Ishikawa (cell line): ENCODE results near the gene NOVA1.

Source experiments
- CEBPB ChIP-seq: IDR thresholded peaks from 2 replicates; pipeline ENCODE4 v1.6.1; 2012
- CREB1 ChIP-seq: IDR thresholded peaks from 2 replicates; pipeline ENCODE4 v1.6.1; 2012; ENCODE audit warnings: low read depth
- EGR1 ChIP-seq: IDR thresholded peaks from 2 replicates; pipeline ENCODE4 v1.6.1; 2012
- EP300 ChIP-seq: IDR thresholded peaks from 2 replicates; pipeline ENCODE4 v1.6.1; 2012; ENCODE audit warnings: borderline replicate concordance
- FOXM1 ChIP-seq: IDR thresholded peaks from 2 replicates; pipeline ENCODE4 v1.6.1; 2012; ENCODE audit warnings: low read depth, borderline replicate concordance
- MAX ChIP-seq: IDR thresholded peaks from 2 replicates; pipeline ENCODE4 v1.6.1; 2012
- NFIC ChIP-seq: IDR thresholded peaks from 2 replicates; pipeline ENCODE4 v1.6.1; 2012
- RAD21 ChIP-seq: IDR thresholded peaks from 2 replicates; pipeline ENCODE4 v1.6.1; 2012; ENCODE audit warnings: low read depth
- REST ChIP-seq: IDR thresholded peaks from 2 replicates; pipeline ENCODE4 v1.6.1; 2012; ENCODE audit warnings: low read depth, mild to moderate bottlenecking
- TAF1 ChIP-seq: IDR thresholded peaks from 2 replicates; pipeline ENCODE4 v1.6.1; 2012; ENCODE audit warnings: low read depth, mild to moderate bottlenecking
- TCF12 ChIP-seq: IDR thresholded peaks from 2 replicates; pipeline ENCODE4 v1.6.1; 2012; ENCODE audit warnings: low read depth
- TEAD4 ChIP-seq: IDR thresholded peaks from 2 replicates; pipeline ENCODE4 v1.6.1; 2012
- USF1 ChIP-seq: IDR thresholded peaks from 2 replicates; pipeline ENCODE4 v1.6.1; 2012
- YY1 ChIP-seq: IDR thresholded peaks from 2 replicates; pipeline ENCODE4 v1.6.1; 2012; ENCODE audit warnings: low read depth
- ZBTB7A ChIP-seq: IDR thresholded peaks from 2 replicates; pipeline ENCODE4 v1.6.1; 2012; ENCODE audit warnings: low read depth

Gene NOVA1

GRCh38 chr14:26402126-26402525 lies 195.7 kb downstream of the NOVA1 start:
- no peak for TF ChIP-seq YY1
- no peak for TF ChIP-seq REST
- no peak for TF ChIP-seq USF1
- TF ChIP-seq ZBTB7A: no peak
- TF ChIP-seq TEAD4: no peak
- no peak for TF ChIP-seq EP300
- no peak for TF ChIP-seq EGR1
- no peak for TF ChIP-seq RAD21
- no peak for TF ChIP-seq MAX
- TF ChIP-seq CEBPB: no peak
- no peak for TF ChIP-seq TCF12
- TF ChIP-seq FOXM1: no peak
- no peak for TF ChIP-seq TAF1
- TF ChIP-seq CREB1: no peak

- TF ChIP-seq CEBPB (peak; percentile 36; the same call in 1 of the 2 replicates), FOXM1 (no peak)
Observed at GRCh38 chr14:26401179-26401968, 196.5 kb downstream of the NOVA1 start.

GRCh38 chr14:26400373-26400772 lies 197.5 kb downstream of the NOVA1 start:
- no peak for TF ChIP-seq TEAD4
- TF ChIP-seq EP300: no peak
- no peak for TF ChIP-seq USF1
- TF ChIP-seq ZBTB7A: no peak
- TF ChIP-seq TCF12: no peak
- TF ChIP-seq YY1: no peak
- no peak for TF ChIP-seq EGR1
- no peak for TF ChIP-seq TAF1
- no peak for TF ChIP-seq REST
- no peak for TF ChIP-seq NFIC
- no peak for TF ChIP-seq FOXM1

GRCh38 chr14:26398616-26399015 lies 199.2 kb downstream of the NOVA1 start:
- TF ChIP-seq NFIC: no peak
- no peak for TF ChIP-seq EGR1
- no peak for TF ChIP-seq CREB1
- no peak for TF ChIP-seq MAX
- TF ChIP-seq ZBTB7A: no peak
- no peak for TF ChIP-seq TEAD4
